Stimulated activated CD4-positive, alpha-beta T cell treated with anti-CD3 and anti-CD28 coated beads, Interleukin-1b, Interleukin-23, amount 100 ng/mL, for 1 hour (primary cell): ENCODE data around the gene GNPTG.
"Not testable (repeated sequence)": the region's sequence is repeated elsewhere in the genome, so short reads cannot be mapped to it uniquely, and the experiment has no call there.

Experiments
- DNase-seq, 2 donors: peaks; one replicate each; pipeline ENCODE4 v3.0.0-alpha.2; 2020; ENCODE audit warnings: low read depth in 2 of 2

The GNPTG gene

GRCh38 chr16:1319041-1319440 is 32.7 kb upstream of the GNPTG start:
- DNase-seq, result no peak

DNA sequence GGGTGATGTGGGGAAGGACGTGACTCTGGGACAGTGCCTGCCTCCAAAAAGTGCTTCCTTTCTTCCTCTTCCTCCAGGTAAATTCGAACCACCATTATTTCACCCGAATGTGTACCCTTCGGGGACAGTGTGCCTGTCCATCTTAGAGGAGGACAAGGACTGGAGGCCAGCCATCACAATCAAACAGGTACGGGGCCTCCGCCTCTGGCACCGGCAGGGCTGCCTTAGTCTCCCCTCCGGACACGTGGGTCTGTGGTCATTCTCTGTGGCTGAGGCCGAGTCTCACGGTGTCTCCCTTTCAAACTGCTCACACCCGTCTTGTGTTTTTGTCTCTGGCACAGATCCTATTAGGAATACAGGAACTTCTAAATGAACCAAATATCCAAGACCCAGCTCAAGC is 31.6 kb upstream of the GNPTG start:
- DNase-seq, result no peak

DNA sequence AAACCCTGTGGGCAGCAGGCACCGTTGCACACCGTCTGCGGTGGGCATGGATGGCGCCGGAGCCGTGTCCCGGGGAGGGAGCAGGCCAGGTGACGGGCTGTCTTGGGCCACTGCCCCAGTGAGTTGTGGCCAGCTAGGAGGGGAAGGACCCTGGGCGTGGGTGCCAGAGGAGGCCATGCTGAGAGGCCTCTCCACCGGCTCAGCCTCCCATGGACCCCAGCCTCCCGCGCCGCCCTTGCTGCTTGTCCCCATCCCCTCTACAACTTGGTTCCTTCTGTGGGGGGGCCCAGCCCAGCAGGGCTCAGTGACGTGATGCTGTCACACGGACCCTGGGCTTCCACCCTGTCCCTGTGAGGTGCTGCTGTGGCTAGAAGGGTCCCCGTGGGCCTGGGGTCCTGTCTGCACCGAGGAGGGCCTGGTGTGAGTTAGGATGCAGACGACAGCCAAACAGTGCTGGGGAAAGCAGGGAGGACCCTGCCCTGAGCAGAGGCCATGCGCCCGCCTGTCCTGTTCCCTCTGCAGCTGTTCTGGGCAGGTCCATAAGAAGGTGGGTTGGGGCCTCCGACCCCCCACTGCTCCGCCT is 31.0 kb upstream of the GNPTG start:
- no peak for DNase-seq

DNA sequence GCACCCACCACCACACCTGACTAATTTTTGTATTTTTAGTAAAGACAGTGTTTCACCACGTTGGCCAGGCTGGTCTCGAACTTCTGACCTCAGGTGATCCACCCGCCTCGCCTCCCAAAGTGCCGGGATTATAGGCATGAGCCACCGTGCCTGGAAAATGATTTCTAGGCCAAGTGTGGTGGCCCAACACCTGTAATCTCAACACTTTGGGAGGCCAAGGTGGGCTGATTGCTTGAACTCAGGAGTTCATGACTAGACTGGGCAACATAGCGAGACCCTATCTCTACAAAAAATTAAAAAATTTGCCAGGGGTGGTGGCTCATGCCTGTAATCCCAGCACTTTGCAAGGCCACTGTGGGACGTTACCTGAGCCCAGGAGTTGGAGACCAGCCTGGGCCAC is 29.3 kb upstream of the GNPTG start:
- DNase-seq, result no peak

GRCh38 chr16:1323296-1324239 is 28.2 kb upstream of the GNPTG start:
- DNase-seq, result no peak

DNA sequence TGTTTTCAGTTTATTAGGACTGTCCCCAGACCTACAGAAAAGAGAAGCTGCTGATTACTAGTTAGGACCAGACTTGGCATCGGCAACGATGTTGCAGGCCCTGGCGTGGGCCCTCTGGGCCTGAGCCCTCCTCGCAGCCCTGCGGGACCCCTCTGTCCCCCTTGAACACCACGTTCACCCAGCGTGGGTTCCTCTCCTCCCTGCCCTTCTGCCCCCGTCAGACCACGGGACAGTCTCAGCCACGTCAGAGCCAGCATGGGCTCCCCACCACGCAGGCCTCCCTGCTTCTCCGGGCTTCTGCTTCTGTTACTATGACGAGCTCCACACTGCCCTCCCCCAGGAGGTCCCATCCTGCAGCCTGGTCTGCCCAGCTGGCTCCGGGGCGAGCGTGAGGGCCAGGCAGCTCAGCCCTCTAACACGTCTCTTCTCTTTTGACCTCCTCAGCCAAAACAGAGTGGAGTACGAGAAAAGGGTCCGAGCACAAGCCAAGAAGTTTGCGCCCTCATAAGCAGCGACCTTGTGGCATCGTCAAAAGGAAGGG is 27.4 kb upstream of the GNPTG start:
- no peak for DNase-seq

- no peak for DNase-seq
Measured at GRCh38 chr16:1325261-1325660, 26.5 kb upstream of the GNPTG start.

DNA sequence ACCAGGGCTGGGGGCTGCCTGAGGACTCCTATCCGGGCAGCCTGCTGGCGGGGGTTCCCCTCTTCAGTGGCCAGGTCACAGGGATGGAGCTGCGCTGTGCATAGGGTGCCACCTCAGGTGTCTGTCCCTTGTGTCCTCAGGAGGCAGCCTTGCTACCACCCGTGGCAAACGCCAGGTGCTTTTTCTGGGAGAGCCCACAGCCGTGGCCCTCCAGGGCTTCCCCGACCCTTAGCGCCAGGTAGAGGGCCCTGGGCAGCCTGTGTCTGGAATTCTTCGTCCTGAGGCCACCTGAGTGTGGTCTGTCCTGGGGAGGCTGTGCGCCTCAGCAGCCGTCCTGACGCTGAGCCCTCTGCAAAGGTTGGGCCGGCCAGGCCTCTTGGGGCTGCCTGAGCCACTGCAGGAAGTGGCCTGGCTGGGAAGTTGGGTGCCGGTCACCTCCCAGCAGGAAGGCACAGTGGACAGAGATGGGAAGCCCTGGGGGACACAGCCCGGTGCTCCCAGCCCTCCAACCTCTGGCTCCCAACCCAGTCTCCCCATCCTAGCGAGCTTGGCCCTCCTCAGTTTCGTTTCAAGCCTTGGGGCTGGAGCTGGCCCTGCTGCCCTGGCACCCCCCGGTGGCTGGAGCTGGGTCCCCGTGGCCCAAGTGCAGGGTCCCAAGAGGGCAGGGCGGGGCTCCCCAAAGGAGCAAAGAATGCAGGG is 25.9 kb upstream of the GNPTG start:
- DNase-seq, result no peak

DNA sequence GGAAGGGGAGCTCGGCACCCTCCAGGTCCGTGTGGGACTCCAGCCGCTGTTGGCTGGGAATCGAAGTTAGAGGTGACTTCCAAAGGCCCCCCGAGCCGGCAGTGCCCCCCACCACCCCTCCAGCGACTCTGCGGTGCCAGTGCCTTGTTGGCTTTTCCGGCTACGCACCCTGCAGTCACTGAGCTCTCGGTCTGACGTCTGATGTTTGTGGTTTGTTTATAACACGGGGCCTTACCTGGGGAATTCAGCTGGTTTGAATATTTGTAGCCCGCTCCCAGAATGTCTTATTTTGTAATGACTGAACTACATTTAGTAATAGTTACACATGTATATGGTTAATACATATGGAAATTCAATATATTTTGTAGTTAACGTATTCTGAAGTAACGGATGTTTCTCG is 25.3 kb upstream of the GNPTG start:
- DNase-seq, result no peak

- DNase-seq, result no peak
Measured at GRCh38 chr16:1326946-1327618, 24.6 kb upstream of the GNPTG start.

GRCh38 chr16:1327619-1327947 is 24.1 kb upstream of the GNPTG start:
- DNase-seq, result no peak

- DNase-seq, result not testable (repeated sequence)
Measured at GRCh38 chr16:1328136-1328535, 23.6 kb upstream of the GNPTG start.

- DNase-seq, result not testable (repeated sequence)
Measured at GRCh38 chr16:1328961-1329360, 22.8 kb upstream of the GNPTG start.

DNA sequence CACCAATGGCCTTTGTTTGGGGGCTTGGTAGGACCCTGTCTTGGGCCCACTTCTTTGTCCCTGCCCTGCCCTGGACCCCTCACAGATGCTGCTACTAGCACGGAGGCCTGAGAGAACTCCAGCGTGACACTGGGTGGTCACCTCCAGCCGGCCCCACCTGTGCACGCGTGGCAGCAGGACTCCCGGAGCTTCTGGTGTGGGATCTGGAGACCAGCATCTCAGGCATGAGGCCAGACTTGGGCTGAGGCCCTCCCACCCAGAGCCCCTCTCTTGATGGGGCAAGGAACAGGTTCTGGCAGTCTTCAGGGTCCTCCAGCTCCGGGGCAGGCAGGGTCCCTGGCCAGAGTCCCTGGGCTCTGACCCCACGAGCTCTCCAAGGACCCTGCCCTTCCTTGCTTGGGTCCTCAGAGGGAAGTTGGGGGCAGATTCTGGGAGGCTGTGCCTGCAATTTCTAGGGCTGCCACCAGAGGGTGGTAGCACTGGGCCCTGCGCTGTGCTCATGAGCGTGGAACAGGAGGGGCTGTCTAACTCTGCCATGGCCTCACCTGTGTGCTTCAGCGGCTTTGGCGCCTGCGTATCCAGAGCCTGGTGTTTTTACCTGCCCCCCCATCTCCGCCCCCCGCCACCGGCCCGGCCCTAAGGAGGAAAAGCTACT is 21.3 kb upstream of the GNPTG start:
- no peak for DNase-seq

DNA sequence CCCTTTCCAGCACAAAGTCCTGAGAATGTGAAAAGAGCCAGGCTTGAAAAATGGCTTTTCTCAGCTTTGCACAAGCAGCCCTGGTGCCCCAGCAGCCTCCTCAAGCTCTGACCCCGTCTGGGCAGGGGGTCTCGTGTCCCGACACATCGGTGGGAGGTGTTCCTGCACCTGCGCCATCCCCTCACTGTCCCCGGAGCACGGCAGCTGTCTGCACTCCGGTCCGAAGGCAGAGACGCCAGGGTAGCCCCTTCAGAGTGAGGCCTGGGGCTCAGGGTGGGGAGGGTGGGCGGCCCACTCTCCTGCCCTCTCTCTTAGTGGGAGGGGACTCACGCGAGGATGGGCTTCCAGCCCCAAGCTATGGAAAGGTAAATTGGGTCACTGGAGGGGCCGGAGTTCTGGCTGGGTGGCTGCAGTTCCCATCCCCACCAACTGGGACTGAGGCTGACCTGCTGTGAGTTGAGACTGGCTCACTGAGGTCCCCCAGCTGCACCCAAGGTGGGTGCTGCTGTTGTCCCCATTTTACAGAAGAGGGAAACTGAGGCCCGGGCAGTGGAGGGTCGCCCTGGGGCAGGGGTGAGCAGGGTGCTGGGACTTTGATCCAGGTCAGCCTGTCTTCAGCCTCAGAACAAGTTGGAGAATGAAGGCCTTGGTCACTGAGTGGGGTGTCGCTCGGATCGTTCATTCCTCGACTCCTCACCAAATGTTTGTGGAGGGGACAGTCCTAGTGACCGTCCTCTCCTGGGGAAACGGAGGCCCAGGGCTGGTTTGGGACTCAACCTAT is 20.6 kb upstream of the GNPTG start:
- DNase-seq, result no peak

DNA sequence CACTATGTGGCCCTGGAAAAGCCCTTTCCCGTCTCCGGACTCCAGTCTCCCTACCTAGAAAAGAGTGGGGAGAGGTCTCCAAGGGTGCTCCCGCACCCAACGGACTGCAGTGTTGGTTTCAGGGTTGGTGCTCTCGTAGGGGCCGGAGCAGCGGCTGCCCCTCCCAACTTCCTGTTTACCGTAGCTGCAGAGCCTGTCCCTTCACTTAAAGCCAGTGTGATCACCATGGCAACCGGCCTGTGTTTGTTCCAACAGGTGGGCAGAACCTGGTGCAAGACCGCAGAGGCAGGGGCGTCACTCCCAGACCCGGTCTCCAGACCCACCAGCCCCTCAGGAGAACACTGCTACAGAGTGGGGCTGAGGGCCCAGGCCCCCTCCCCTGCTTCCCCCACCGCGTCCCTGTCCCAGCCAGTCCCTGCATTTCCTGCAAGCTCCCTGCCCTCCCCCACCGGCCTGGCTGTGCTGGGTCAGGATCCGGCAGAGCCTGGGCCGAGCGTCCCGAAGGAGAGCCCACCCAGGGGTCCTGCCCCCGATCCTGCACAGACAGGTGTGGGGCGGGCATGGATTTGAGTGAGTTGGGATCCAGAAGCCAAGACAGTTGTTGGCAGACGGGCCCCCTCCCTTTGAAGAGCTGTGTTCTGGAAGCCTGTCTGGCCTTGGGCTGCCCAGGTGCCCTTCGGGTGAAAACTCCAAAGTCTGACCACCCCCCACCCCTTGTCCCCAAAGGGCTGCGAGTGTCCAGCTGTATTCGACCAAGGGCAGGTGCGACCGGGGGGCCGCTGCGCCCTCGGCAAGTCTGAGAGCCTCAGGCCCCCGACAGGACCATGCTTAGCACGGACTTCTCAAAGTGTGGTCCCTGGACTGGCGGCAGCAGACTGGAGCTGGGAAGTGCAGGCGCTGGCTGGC is 19.8 kb upstream of the GNPTG start:
- DNase-seq, result no peak

DNA sequence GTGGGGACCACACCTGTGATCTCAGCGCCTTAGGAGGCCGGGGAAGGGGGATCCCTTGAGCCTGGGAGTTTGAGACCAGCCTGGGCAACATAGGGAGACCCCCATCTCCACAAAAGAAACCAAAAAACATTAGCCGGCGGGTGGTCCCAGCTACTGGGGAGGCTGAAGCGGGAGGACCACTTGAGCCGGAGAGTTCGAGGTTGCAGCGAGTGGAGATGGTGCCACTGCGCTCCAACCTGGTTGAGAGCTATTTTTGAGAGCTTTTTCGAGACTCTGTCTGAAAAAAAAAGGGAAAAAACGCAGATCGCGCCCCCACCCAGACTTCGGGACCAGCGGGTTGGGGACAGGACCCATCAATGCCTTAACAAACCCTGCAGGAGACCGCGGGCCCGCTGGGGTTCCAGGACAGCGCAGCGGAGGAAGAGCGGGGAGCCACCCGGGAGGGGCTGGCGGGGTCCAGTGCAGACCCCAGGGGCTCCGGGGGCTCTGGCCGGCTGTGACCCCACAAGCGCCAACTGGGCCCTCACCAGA is 19.0 kb upstream of the GNPTG start:
- DNase-seq, result no peak

GRCh38 chr16:1333149-1333812 is 18.4 kb upstream of the GNPTG start, which contains the start of gene BAIAP3:
TSS of gene BAIAP3 (plus strand) at chr16:1333645. CDS start at chr16:1338550, 4,905 bp downstream.
- no peak for DNase-seq
